Testis (tissue), 3 donors: ENCODE results near the gene WDR83. TPM values are rescaled to one million over a fixed set of nuclear protein-coding genes. Genes with fewer than 3 reads are reported as not detected.

ENCODE experiments used
- DNase-seq: peaks from one replicate; pipeline ENCODE4 v3.0.0-alpha.2; 2019
- H3K27ac ChIP-seq, 2 donors: fragments of 200-600 bp; sonication (generic); one replicate each; pipeline ENCODE4 v1.5.1; 2019
- H3K27me3 ChIP-seq: fragments of 200-600 bp; sonication (generic); one replicate; pipeline ENCODE4 v1.5.1; 2019
- H3K36me3 ChIP-seq: fragments of 200-600 bp; sonication (generic); one replicate; pipeline ENCODE4 v1.5.1; 2017; ENCODE audit warnings: low read depth; ENCODE audit errors: missing control alignments
- H3K4me1 ChIP-seq: fragments of 200-600 bp; sonication (generic); one replicate; pipeline ENCODE4 v1.5.1; 2019
- H3K4me3 ChIP-seq, 2 donors: fragments of 200-600 bp; sonication (generic); one replicate each; pipeline ENCODE4 v1.5.1; 2017 to 2019
- H3K9me3 ChIP-seq: fragments of 200-600 bp; sonication (generic); one replicate; pipeline ENCODE4 v1.5.1; 2017
- CTCF ChIP-seq, 3 experiments: fragments of 450-650 bp in 2 of 3; fragments of 200-600 bp in 1 of 3; sonication (generic) in 1 of 3; IDR thresholded peaks; one replicate each; pipeline ENCODE4 v1.5.1; 2016 to 2019; ENCODE audit warnings: antibody characterized with exemption in 3 of 3, mild to moderate bottlenecking in 2 of 3, moderate library complexity in 1 of 3
- POLR2A ChIP-seq: fragments of 450-650 bp; IDR thresholded peaks from one replicate; pipeline ENCODE4 v1.6.1; 2017; ENCODE audit warnings: antibody characterized with exemption, mild to moderate bottlenecking, moderate library complexity
- WGBS, 2 donors: methylation state at CpG; one replicate each; pipeline ENCODE4 v1.1.5; 2018; 5-methylcytosine and 5-hydroxymethylcytosine counted together
- intact Hi-C: fragments of 100-400 bp; cut with DNase I; formaldehyde crosslinking; loops from one replicate; pipeline ENCODE4 v1.15.1; 2023; ENCODE audit warnings: low total_unique reads
- polyA plus RNA-seq: library from polyadenylated mRNA; stranded (reverse); fragments of 350-450 nt; fragmentation: Illumina TruSeq; extraction: RNeasy Lipid Tissue Mini Kit (QIAGEN cat#74804); gene quantifications from one replicate; pipeline ENCODE4 v1.2.3, GENCODE V29; 2014; ENCODE audit warnings: low read depth, low replicate concordance; ENCODE audit not compliant: insufficient read depth
- total RNA-seq, 2 donors: library from RNA; depleted of rRNA; stranded (reverse); fragments of >200 nt; gene quantifications; one replicate each; pipeline ENCODE4 v1.2.3, GENCODE V29; 2016

WDR83 gene
- total and polyA plus RNA-seq, 3 donors from 2014 or later: 15.8 to 23.2 (median 18.3) TPM

DNA sequence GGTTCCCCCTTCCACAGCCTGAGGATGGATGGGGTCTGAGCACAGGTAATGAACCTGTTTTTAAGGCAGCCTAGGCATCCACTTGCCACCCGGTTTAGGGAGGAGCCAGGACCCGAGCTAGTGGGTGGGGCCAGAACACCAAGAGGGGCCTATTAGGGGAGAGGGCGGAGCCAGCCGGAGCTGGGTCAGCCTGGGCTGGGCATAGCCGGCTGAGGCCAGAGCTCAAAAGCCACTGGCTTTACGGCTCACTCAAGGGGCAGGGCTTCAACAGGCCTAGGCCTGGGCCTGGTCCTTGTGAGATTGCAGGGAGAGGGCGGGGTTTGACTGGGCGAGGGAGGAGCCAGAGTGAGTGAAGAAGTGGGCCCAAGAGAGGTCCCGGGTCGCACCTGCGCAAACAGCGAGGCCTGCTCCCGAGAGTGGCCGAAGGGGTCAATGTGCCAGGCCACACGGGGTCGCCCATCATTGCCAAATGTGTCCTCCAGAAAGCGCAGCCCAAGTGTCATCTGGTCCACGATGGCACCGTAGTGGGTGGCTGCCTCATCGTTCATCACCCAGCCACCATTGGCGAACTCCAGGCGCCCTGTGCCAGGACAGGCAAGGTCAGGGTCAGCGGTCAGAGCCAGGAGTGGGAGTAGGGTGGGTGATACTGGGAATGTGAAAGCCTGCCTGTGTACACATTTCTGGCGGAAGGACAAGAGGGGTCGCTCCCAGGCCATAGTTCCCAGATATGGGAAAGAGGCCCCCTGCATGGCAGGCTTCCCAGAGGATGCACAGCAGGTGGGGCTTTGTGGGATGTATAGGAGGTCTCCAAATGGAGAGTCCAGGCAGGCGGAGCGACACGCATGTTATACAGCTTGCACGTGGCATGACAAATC, 2.0 kb upstream of the WDR83 start:
- no peak for DNase-seq
- Histone ChIP-seq H3K4me3 (no peak overlapping the region), H3K9me3 (no peaks in the 10 kb centered on the region), H3K4me1 (peaks cover 24% of the 10 kb centered on the region), H3K36me3 (no peaks in the 10 kb centered on the region), H3K27me3 (no peaks in the 10 kb centered on the region), H3K27ac (no peak overlapping the region)
- WGBS, 2 donors: 56 to 76% methylated on average over 17 to 29 of the region's 29 CpGs
- TF ChIP-seq POLR2A (no peak), CTCF (IDR thresholded peaks at IDR 0.05) (no peak)
- intact Hi-C loops: no loop called here

- Histone ChIP-seq H3K4me3 (no peak overlapping the region), H3K27ac (no peak overlapping the region), H3K9me3 (no peaks in the 10 kb centered on the region), H3K36me3 (no peaks in the 10 kb centered on the region), H3K4me1 (peaks cover 26% of the 10 kb centered on the region), H3K27me3 (no peaks in the 10 kb centered on the region)
- TF ChIP-seq POLR2A: no peak
- TF ChIP-seq CTCF (IDR thresholded peaks at IDR 0.05): no peak
- DNase-seq: no peak
- intact Hi-C loops: no loop called here
- 72 to 77% methylated on average over 10 of the region's 10 CpGs for WGBS, 2 donors
Measured at GRCh38 chr19:12665281-12665573, 1.4 kb upstream of the WDR83 start.

GRCh38 chr19:12665671-12666264, 839 bp upstream of the WDR83 start:
- Histone ChIP-seq H3K27ac (no peak overlapping the region), H3K36me3 (no peaks in the 10 kb centered on the region), H3K9me3 (no peaks in the 10 kb centered on the region), H3K27me3 (no peaks in the 10 kb centered on the region), H3K4me1 (peaks cover 32% of the 10 kb centered on the region), H3K4me3 (peak overlapping the region; percentile 75 to 79)
- TF ChIP-seq CTCF (IDR thresholded peaks at IDR 0.05): no peak
- TF ChIP-seq POLR2A: no peak
- DNase-seq: no peak
- WGBS, 2 donors: 25 to 44% methylated on average over 12 of the region's 12 CpGs
- intact Hi-C loops: no loop called here

DNA sequence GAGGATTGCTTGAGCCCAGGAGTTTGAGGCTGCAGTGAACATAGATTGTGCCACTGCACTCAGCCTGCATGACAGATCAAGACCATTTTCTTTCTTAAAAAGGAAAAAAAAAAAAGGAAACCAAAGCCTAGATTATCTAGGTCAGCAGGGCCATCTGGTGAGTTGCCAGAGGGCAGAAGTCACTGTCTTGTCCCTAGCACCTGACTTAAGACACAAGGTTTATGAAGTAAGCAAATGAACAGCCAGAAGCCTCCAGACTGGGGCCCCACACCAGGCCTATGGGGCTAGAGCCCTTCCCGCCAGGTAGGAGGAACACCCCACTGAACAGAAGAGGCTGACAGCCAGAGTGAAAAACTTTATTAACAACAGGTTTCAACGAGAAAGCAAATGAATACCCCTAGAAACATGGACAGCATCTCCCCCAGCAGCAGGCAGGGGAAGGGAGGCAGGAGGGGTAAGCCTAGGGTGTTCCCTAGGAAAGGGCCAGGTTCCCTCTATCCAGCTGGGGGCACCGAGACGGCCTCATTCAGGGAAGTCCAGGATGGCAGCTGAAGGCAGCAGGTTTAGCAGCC, 1.2 kb downstream of the WDR83 start:
- no peak overlapping the region for H3K27ac ChIP-seq

More for the DNA sequence above, 1.2 kb downstream of the WDR83 start:
- H3K4me3 ChIP-seq: no peak overlapping the region
- no peaks in the 10 kb centered on the region for H3K36me3 ChIP-seq
- intact Hi-C loops: no loop called here
- peaks cover 32% of the 10 kb centered on the region for H3K4me1 ChIP-seq
- H3K27me3 ChIP-seq: no peaks in the 10 kb centered on the region
- WGBS, 2 donors: 79 to 85% methylated on average over 2 to 4 of the region's 4 CpGs
- TF ChIP-seq POLR2A: no peak
- TF ChIP-seq CTCF (IDR thresholded peaks at IDR 0.05): no peak
- H3K9me3 ChIP-seq: no peaks in the 10 kb centered on the region
- no peak for DNase-seq
